ENCODE measurements around the gene CASQ1. TPM values are rescaled to one million over a fixed set of nuclear protein-coding genes. Genes with fewer than 3 reads are reported as not detected.

The CASQ1 gene
- total and polyA plus RNA-seq, 2 donors (not counting 3 experiments of a cell fraction or from before 2014, with no cell fraction given) = not detected

GRCh38 chr1:160251011-160251410 is 60.6 kb downstream of the CASQ1 start:
- Histone ChIP-seq H3K27ac (ENCODE audit: insufficient read depth, low read depth, low read length) (no peak overlapping the region), H3K9me3 (replicated peaks; ENCODE audit: control insufficient read depth, insufficient read depth, low read length) (no peaks in the 10 kb centered on the region), H2AFZ (ENCODE audit: low read depth, low read length) (no peak overlapping the region), H3K4me1 (ENCODE audit: control insufficient read depth, extremely low read depth, insufficient read depth, low read length) (peaks cover 5% of the 10 kb centered on the region), H3K36me3 (ENCODE audit: control insufficient read depth in 2 of 2, extremely low read depth in 1 of 2, insufficient read depth in 2 of 2, low read length in 2 of 2) (peaks cover 0 to 2% of the 10 kb centered on the region in 2 experiments), H3K79me2 (ENCODE audit: control insufficient read depth, insufficient read depth, low read length) (peaks cover 39% of the 10 kb centered on the region), H3K4me3 (replicated peaks in 1 of 3; ENCODE audit: insufficient read depth in 1 of 3, low read depth in 1 of 3, low read length in 3 of 3) (no peak overlapping the region), H3K9me1 (replicated peaks; ENCODE audit: control insufficient read depth, extremely low read depth, insufficient read depth, low read length) (no peaks in the 10 kb centered on the region), H3K4me2 (ENCODE audit: insufficient read depth, low read length) (no peak overlapping the region), H3K9ac (replicated peaks; ENCODE audit: extremely low read depth, insufficient read depth, low read length) (no peak overlapping the region), H4K20me1 (replicated peaks; ENCODE audit: control insufficient read depth, extremely low read depth, insufficient read depth, low read length) (peaks cover 2% of the 10 kb centered on the region), H3K27me3 (ENCODE audit: control insufficient read depth in 2 of 2, insufficient read depth in 2 of 2, low read length in 2 of 2) (no peaks in the 10 kb centered on the region)
- POLR2A ChIA-PET = no interaction called here
- CTCF ChIA-PET = interaction anchor here (1.5 to 4.6 kb wide), 11 partner anchors 9 to 165 kb away, joined by 7 to 205 read pairs (median 46); partner anchors contain the start of genes CASQ1 and IGSF8
- BruUV-seq (replicated peaks) = no TSS peak
- FAIRE-seq (no peak), DNase-seq (ENCODE audit: low read depth, low spot score) (no peak)
- dilution Hi-C loops (cut with MboI; ENCODE audit: extremely low pct_ligation_motif_present, low sequenced_read_pairs) = no loop called here
- no peak for TF ChIP-seq FOS (IDR thresholded peaks at IDR 0.05; ENCODE audit: borderline replicate concordance, insufficient read depth, low read length)
- no peak for TF ChIP-seq POLR2A (IDR thresholded peaks at IDR 0.05; ENCODE audit: low read depth, low read length)
- intact Hi-C loops (cut with micrococcal nuclease) = no loop called here

Other genes with a start within 250 kb of the CASQ1 start
- 0.15 and 0.16 TPM in 2 replicates for gene IGSF9, start 245.0 kb upstream of the CASQ1 start, total RNA-seq
- 0.10 and 0.15 TPM in 2 replicates for gene IGSF9, start 245.0 kb upstream of the CASQ1 start, polyA plus RNA-seq
- not detected in 2 replicates for gene SLAMF9, start 236.3 kb upstream of the CASQ1 start, total RNA-seq
- not detected in 2 replicates for gene SLAMF9, start 236.3 kb upstream of the CASQ1 start, polyA plus RNA-seq
- 4.8 and 5.4 TPM in 2 replicates for gene PIGM, start 158.6 kb upstream of the CASQ1 start, total RNA-seq
- 3.1 and 3.4 TPM in 2 replicates for gene PIGM, start 158.6 kb upstream of the CASQ1 start, polyA plus RNA-seq
- gene KCNJ10, start 120.4 kb upstream of the CASQ1 start, total RNA-seq = not detected in 2 replicates
- not detected in 2 replicates for gene KCNJ10, start 120.4 kb upstream of the CASQ1 start, polyA plus RNA-seq
- not detected in 2 replicates for gene KCNJ9, start 109.0 kb upstream of the CASQ1 start, total RNA-seq
- not detected in 2 replicates for gene KCNJ9, start 109.0 kb upstream of the CASQ1 start, polyA plus RNA-seq
- gene IGSF8, start 92.0 kb upstream of the CASQ1 start, total RNA-seq = 9.5 and 10.2 TPM in 2 replicates
- 17.5 and 20.2 TPM in 2 replicates for gene IGSF8, start 92.0 kb upstream of the CASQ1 start, polyA plus RNA-seq
- gene ATP1A2, start 74.8 kb upstream of the CASQ1 start, total RNA-seq = not detected in 2 replicates
- not detected in 2 replicates for gene ATP1A2, start 74.8 kb upstream of the CASQ1 start, polyA plus RNA-seq
- gene ATP1A4, start 39.0 kb upstream of the CASQ1 start, total RNA-seq = not detected in 2 replicates
- not detected in 2 replicates for gene ATP1A4, start 39.0 kb upstream of the CASQ1 start, polyA plus RNA-seq
- gene PEA15, start 14.8 kb downstream of the CASQ1 start, total RNA-seq = 250 and 270 TPM in 2 replicates
- gene PEA15, start 14.8 kb downstream of the CASQ1 start, polyA plus RNA-seq = 304 and 336 TPM in 2 replicates
- gene DCAF8, start 72.0 kb downstream of the CASQ1 start, total RNA-seq = 99.9 and 106 TPM in 2 replicates
- 85.5 and 87.9 TPM in 2 replicates for gene DCAF8, start 72.0 kb downstream of the CASQ1 start, polyA plus RNA-seq
- gene PEX19, start 94.6 kb downstream of the CASQ1 start, total RNA-seq = 31.5 and 38.4 TPM in 2 replicates
- gene PEX19, start 94.6 kb downstream of the CASQ1 start, polyA plus RNA-seq = 22.8 and 24.4 TPM in 2 replicates
- 167 and 185 TPM in 2 replicates for gene COPA, start 152.7 kb downstream of the CASQ1 start, total RNA-seq
- gene COPA, start 152.7 kb downstream of the CASQ1 start, polyA plus RNA-seq = 122 and 127 TPM in 2 replicates
- 92.5 and 95.4 TPM in 2 replicates for gene NCSTN, start 152.8 kb downstream of the CASQ1 start, total RNA-seq
- 199 and 254 TPM in 2 replicates for gene NCSTN, start 152.8 kb downstream of the CASQ1 start, polyA plus RNA-seq
- gene NHLH1, start 176.5 kb downstream of the CASQ1 start, total RNA-seq = 0.16 and 0.46 TPM in 2 replicates
- 0.46 and 0.60 TPM in 2 replicates for gene NHLH1, start 176.5 kb downstream of the CASQ1 start, polyA plus RNA-seq
- not detected in 2 replicates for gene VANGL2, start 210.0 kb downstream of the CASQ1 start, total RNA-seq
- gene VANGL2, start 210.0 kb downstream of the CASQ1 start, polyA plus RNA-seq = 0.01 TPM in 1 of 2 replicates, not detected in the other